ENCODE data around the gene HIVEP3.

HIVEP3 gene

DNA sequence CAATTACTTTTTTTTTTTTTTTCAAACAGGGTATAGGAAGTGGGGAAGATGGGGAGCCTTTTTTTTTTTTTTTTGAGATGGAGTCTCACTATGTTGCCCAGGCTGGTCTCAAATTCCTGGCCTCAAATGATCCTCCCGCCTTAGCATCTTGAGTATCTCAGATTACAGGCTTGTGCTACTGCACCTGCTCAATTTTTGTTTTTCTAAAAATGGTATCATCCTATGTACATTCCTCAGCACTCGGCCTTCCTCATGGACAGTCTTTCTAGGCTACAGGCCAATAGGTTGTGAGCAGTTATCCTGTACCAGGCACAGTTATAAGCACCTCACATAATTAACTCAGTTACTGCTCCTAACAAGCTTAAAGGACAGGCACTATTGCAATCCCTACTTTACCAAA, 302.2 kb downstream of the HIVEP3 start:
- DNase-seq (ENCODE audit: low read depth): no peak
- TF ChIP-seq, protein P1, sequence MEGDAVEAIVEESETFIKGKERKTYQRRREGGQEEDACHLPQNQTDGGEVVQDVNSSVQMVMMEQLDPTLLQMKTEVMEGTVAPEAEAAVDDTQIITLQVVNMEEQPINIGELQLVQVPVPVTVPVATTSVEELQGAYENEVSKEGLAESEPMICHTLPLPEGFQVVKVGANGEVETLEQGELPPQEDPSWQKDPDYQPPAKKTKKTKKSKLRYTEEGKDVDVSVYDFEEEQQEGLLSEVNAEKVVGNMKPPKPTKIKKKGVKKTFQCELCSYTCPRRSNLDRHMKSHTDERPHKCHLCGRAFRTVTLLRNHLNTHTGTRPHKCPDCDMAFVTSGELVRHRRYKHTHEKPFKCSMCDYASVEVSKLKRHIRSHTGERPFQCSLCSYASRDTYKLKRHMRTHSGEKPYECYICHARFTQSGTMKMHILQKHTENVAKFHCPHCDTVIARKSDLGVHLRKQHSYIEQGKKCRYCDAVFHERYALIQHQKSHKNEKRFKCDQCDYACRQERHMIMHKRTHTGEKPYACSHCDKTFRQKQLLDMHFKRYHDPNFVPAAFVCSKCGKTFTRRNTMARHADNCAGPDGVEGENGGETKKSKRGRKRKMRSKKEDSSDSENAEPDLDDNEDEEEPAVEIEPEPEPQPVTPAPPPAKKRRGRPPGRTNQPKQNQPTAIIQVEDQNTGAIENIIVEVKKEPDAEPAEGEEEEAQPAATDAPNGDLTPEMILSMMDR (IDR thresholded peaks at IDR 0.05; ENCODE audit: insufficient read depth, low read depth, low read length, missing control alignments): no peak
- no peak overlapping the region for H3K4me3 ChIP-seq (ENCODE audit: low read depth, low read length)

DNA sequence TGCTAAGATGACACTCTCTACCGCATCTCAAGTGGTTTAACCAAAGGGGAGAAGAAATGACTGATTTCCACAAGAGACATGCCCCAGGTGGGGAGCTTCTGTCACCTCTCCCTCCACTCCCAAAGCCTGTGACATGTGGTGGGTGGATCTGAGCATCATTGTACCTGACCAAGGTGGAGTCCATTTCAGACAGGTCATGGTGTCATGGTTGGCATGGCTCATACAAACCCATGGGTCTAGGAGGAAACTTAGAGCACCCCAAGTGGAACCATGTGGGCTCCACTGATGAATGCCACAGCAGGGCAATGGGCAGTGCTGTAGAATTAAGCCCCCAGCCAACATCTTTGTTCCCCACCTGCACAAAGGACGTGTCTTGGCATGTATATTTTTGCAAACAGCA, 302.7 kb downstream of the HIVEP3 start:
- TF ChIP-seq, protein P1 (IDR thresholded peaks at IDR 0.05; ENCODE audit: insufficient read depth, low read depth, low read length, missing control alignments): no peak
- no peak overlapping the region for H3K4me3 ChIP-seq (ENCODE audit: low read depth, low read length)
- no peak for DNase-seq (ENCODE audit: low read depth)

DNA sequence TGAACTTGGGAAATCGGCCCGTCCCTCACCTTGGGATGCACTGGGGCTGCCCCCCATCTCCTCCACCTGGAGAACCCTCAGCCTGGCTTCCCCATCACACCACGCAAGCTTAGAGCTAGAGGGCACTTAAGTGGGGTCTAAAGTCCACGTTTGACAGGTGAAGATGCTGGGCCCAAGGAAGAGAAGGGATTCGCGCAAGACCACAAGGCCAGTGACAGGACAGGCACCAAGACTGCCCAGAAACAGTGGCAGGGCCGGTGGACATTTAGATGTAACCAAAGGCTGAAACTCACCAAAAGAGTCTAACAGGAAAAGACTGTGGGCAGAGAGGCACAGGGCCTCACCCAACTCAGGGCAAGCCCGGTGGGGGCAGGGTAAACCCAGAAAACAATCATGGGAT, 303.4 kb downstream of the HIVEP3 start:
- H3K4me3 ChIP-seq (ENCODE audit: low read depth, low read length): no peak overlapping the region
- TF ChIP-seq, protein P1 (IDR thresholded peaks at IDR 0.05; ENCODE audit: insufficient read depth, low read depth, low read length, missing control alignments): no peak
- no peak for DNase-seq (ENCODE audit: low read depth)

DNA sequence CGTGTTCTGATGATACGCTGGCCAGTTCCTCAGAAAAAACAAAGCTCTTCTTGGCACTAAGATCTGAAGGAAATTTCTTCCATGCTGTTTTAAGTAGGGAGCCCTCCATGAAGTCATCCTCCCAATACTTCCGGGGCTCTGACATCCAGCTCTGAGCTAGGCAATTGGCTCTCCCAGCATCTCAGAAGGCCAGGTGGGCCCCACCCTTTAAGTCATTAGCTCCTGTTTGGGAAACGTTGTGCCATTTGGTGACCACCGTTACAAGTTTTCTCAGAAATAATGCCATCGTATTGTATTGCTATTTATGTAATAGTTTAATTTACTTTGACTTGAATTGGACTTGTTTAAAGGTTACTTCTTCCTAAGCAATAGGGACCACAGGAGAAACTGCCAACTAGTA, 303.9 kb downstream of the HIVEP3 start:
- H3K4me3 ChIP-seq (ENCODE audit: low read depth, low read length): no peak overlapping the region
- no peak for DNase-seq (ENCODE audit: low read depth)
- TF ChIP-seq, protein P1 (IDR thresholded peaks at IDR 0.05; ENCODE audit: insufficient read depth, low read depth, low read length, missing control alignments): no peak

DNA sequence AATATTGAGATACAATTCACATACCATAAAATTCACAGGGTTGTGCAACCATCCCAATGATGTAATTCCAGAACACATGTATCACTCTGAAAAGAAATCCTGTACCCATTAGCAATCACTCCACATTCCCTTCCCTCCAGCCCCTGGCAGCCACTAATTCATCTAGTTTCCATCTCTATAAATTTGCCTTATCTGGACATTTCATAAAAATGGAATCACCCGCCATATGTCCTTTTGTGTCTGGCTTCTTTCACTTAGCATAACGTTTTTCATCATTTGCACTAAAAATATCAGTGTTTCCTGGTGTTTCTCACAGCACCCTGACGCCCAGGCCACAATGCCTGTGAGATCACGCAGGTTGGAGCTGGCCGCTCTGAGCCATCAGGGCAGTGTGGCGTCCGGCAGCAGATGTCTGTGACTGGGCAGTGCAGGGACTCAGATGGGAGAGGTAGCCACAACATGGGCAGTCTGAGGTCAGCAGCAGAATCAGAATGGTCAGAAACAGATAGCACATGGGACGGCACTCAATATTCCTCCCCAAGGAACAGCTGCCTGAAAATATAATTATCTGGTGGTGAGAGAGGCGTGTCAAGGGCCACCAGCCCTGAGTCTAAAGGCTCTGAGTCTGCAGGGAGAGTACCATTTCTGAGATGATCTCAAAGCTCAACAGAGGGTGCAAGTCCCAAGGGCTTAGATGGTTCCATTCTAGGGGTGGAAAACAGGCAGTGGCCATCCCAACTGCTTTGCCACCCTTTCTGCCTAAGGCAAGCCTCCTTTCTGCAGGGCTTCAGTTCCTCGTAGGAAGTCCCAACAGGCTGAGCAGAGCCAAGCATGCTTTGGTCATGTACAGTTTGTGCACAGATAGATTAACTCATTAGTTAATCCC, 304.8 kb downstream of the HIVEP3 start:
- TF ChIP-seq, protein P1 (IDR thresholded peaks at IDR 0.05; ENCODE audit: insufficient read depth, low read depth, low read length, missing control alignments): no peak
- no peak for DNase-seq (ENCODE audit: low read depth)
- no peak overlapping the region for H3K4me3 ChIP-seq (ENCODE audit: low read depth, low read length)

DNA sequence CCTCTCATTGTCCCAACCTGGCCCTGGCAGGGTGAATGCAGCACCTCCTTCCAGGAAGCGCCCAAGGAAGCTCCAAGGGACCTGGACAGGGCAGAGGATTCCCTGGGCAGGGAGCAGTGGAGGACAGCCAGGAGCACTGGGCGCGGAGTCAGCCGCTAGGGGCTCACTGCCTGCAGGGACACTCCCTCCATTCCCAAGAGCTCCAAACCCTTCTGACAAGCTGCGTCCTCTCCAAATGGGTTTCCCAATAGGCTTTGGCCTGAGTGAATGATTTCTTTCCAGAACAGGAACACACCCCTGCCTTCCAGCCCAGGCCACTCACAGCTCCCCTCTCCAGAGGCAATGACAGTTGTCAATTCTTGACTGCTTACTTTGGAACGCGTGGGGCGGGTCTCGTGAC, 305.8 kb downstream of the HIVEP3 start:
- DNase-seq (ENCODE audit: low read depth): no peak
- TF ChIP-seq, protein P1 (IDR thresholded peaks at IDR 0.05; ENCODE audit: insufficient read depth, low read depth, low read length, missing control alignments): no peak

More for the DNA sequence above, 305.8 kb downstream of the HIVEP3 start:
- H3K4me3 ChIP-seq (ENCODE audit: low read depth, low read length): no peak overlapping the region

Measured in GM12865 (cell line).